Fibroblast of gingiva (primary cell): ENCODE data around the gene TNIK.

ENCODE experiments used
- DNase-seq: peaks from one replicate; pipeline ENCODE4 v3.0.0-alpha.2; 2011; ENCODE audit warnings: low read depth

TNIK gene

GRCh38 chr3:171192176-171192854 is 267.9 kb downstream of the TNIK start:
- peak; percentile 76 for DNase-seq

GRCh38 chr3:171190668-171191067 is 269.5 kb downstream of the TNIK start:
- DNase-seq: no peak

- DNase-seq: no peak
Observed at GRCh38 chr3:171189394-171190080, 270.7 kb downstream of the TNIK start.

- DNase-seq: no peak
Observed at GRCh38 chr3:171187706-171188290, 272.4 kb downstream of the TNIK start.

- no peak for DNase-seq
Observed at GRCh38 chr3:171186817-171187500, 273.2 kb downstream of the TNIK start.

GRCh38 chr3:171186383-171186782 is 273.8 kb downstream of the TNIK start:
- DNase-seq: no peak

GRCh38 chr3:171185959-171186358 is 274.2 kb downstream of the TNIK start:
- no peak for DNase-seq

GRCh38 chr3:171184372-171184771 is 275.8 kb downstream of the TNIK start:
- DNase-seq: no peak

- DNase-seq: peak; percentile 38
Observed at GRCh38 chr3:171183042-171183441, 277.2 kb downstream of the TNIK start.

- DNase-seq: no peak
Observed at GRCh38 chr3:171181907-171182690, 278.1 kb downstream of the TNIK start.

- no peak for DNase-seq
Observed at GRCh38 chr3:171178714-171179113, 281.5 kb downstream of the TNIK start.

- DNase-seq: no peak
Observed at GRCh38 chr3:171177553-171177952, 282.7 kb downstream of the TNIK start.

GRCh38 chr3:171177056-171177455 is 283.1 kb downstream of the TNIK start:
- DNase-seq: no peak

GRCh38 chr3:171176244-171176933 is 283.8 kb downstream of the TNIK start:
- DNase-seq: no peak

GRCh38 chr3:171175741-171176234 is 284.4 kb downstream of the TNIK start:
- peak; percentile 75 for DNase-seq

GRCh38 chr3:171173736-171174135 is 286.5 kb downstream of the TNIK start:
- DNase-seq: no peak

GRCh38 chr3:171172070-171172469 is 288.1 kb downstream of the TNIK start:
- no peak for DNase-seq

GRCh38 chr3:171169866-171170265 is 290.3 kb downstream of the TNIK start:
- DNase-seq: no peak

- no peak for DNase-seq
Observed at GRCh38 chr3:171169443-171169842, 290.8 kb downstream of the TNIK start.

- DNase-seq: no peak
Observed at GRCh38 chr3:171168551-171168950, 291.7 kb downstream of the TNIK start.

GRCh38 chr3:171168086-171168485 is 292.1 kb downstream of the TNIK start:
- DNase-seq: peak; percentile 12
